K562 (cell line): Measurements from ENCODE around the gene CARD11.

ENCODE experiments used
- CEBPB ChIP-seq: fragments of 450-650 bp; IDR thresholded peaks from 2 replicates; pipeline ENCODE4 v1.6.1; 2016; ENCODE audit warnings: missing genetic modification characterization, missing compliant biosample characterization
- CTCF ChIP-seq, 3 experiments: IDR thresholded peaks in 2 of 3; conservative IDR thresholded peaks in 1 of 3; 2 replicates each; pipeline ENCODE4 v1.5.1; 2011 to 2012; ENCODE audit warnings: low read length in 3 of 3, mild to moderate bottlenecking in 3 of 3, control low read depth in 2 of 3, improper control_type of control experiment in 1 of 3, inconsistent platforms in 1 of 3, low read depth in 1 of 3, mixed read lengths in 1 of 3, moderate library complexity in 1 of 3; ENCODE audit not compliant: insufficient read depth in 2 of 3
- KLF1 ChIP-seq: fragments of 450-650 bp; IDR thresholded peaks from 2 replicates; pipeline ENCODE4 v1.6.1; 2016; ENCODE audit warnings: missing genetic modification characterization, missing compliant biosample characterization
- RBBP5 ChIP-seq: fragments of 200-600 bp; sonication (generic); IDR thresholded peaks from 2 replicates; pipeline ENCODE4 v1.6.1; 2012; ENCODE audit warnings: borderline replicate concordance, mild to moderate bottlenecking, low read length, control low read depth, inconsistent platforms; ENCODE audit not compliant: insufficient read depth, poor library complexity, severe bottlenecking
- ZKSCAN8 ChIP-seq: fragments of 200-800 bp; sonication (Bioruptor generic); IDR thresholded peaks from 2 replicates; pipeline ENCODE4 v1.6.1; 2016; ENCODE audit warnings: missing genetic modification characterization, missing compliant biosample characterization
- TF ChIP-seq, protein P1 (sequence below): fragments of 450-650 bp; formaldehyde crosslinking; IDR thresholded peaks from 2 replicates; pipeline ENCODE4 v1.4.0; 2020; ENCODE audit warnings: mild to moderate bottlenecking, moderate library complexity

GRCh38 chr7:2943851-2944601, 99.6 kb downstream of the CARD11 start:
- TF ChIP-seq CEBPB (tag), result no peak
- no peak for TF ChIP-seq CTCF (IDR thresholded peaks at IDR 0.05 in 2 of 3, conservative IDR thresholded peaks at IDR 0.05 in 1 of 3; ENCODE audit: insufficient read depth in 2 of 3, low read depth in 1 of 3, low read length in 3 of 3)
- TF ChIP-seq ZKSCAN8 (CRISPR knock-in tag), result no peak
- TF ChIP-seq, protein P1, sequence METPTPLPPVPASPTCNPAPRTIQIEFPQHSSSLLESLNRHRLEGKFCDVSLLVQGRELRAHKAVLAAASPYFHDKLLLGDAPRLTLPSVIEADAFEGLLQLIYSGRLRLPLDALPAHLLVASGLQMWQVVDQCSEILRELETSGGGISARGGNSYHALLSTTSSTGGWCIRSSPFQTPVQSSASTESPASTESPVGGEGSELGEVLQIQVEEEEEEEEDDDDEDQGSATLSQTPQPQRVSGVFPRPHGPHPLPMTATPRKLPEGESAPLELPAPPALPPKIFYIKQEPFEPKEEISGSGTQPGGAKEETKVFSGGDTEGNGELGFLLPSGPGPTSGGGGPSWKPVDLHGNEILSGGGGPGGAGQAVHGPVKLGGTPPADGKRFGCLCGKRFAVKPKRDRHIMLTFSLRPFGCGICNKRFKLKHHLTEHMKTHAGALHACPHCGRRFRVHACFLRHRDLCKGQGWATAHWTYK (CRISPR knock-in tag), result no peak
- no peak for TF ChIP-seq KLF1 (tag)
- TF ChIP-seq RBBP5, result no peak
